ENCODE data around the gene DUSP11.
"Not testable (repeated sequence)": the region's sequence is repeated elsewhere in the genome, so short reads cannot be mapped to it uniquely, and the experiment has no call there.

Gene DUSP11

GRCh38 chr2:73730810-73731209 is 49.1 kb downstream of the DUSP11 start:
- no peaks in the 10 kb centered on the region for H3K9me2 ChIP-seq (replicated peaks; ENCODE audit: insufficient read depth, low read length)
- no peak overlapping the region for H2AFZ ChIP-seq (ENCODE audit: low read depth, low read length, severe bottlenecking)
- H3K27me3 ChIP-seq (ENCODE audit: low read length), result no peaks in the 10 kb centered on the region
- H3K9ac ChIP-seq (ENCODE audit: low read length), result no peak overlapping the region
- peaks cover 7% of the 10 kb centered on the region for H3K79me2 ChIP-seq (ENCODE audit: insufficient read depth, low read length)
- H3K36me3 ChIP-seq (ENCODE audit: low read length), result peaks cover 28% of the 10 kb centered on the region; the same call in 1 of the 2 replicates
- H3K27ac ChIP-seq (ENCODE audit: low read depth, low read length), result no peak overlapping the region
- H3K4me2 ChIP-seq (ENCODE audit: low read depth, low read length, poor library complexity, severe bottlenecking), result no peak overlapping the region
- H3K9me3 ChIP-seq (ENCODE audit: insufficient read depth, low read length), result no peaks in the 10 kb centered on the region
- H3F3A ChIP-seq (ENCODE audit: insufficient read depth), result peaks cover 8% of the 10 kb centered on the region; the same call in 1 of the 2 replicates
- H3K4me3 ChIP-seq (ENCODE audit: insufficient read depth, low read length, poor library complexity, severe bottlenecking), result no peak overlapping the region
- TF ChIP-seq, protein P1, sequence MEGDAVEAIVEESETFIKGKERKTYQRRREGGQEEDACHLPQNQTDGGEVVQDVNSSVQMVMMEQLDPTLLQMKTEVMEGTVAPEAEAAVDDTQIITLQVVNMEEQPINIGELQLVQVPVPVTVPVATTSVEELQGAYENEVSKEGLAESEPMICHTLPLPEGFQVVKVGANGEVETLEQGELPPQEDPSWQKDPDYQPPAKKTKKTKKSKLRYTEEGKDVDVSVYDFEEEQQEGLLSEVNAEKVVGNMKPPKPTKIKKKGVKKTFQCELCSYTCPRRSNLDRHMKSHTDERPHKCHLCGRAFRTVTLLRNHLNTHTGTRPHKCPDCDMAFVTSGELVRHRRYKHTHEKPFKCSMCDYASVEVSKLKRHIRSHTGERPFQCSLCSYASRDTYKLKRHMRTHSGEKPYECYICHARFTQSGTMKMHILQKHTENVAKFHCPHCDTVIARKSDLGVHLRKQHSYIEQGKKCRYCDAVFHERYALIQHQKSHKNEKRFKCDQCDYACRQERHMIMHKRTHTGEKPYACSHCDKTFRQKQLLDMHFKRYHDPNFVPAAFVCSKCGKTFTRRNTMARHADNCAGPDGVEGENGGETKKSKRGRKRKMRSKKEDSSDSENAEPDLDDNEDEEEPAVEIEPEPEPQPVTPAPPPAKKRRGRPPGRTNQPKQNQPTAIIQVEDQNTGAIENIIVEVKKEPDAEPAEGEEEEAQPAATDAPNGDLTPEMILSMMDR (IDR thresholded peaks at IDR 0.05; ENCODE audit: insufficient read depth, low read length, poor library complexity, severe bottlenecking), result no peak
- TF ChIP-seq EZH2phosphoT487 (conservative IDR thresholded peaks at IDR 0.05; ENCODE audit: low read length), result no peak
- H4K20me1 ChIP-seq (ENCODE audit: low read depth, low read length), result peaks cover under 1% of the 10 kb centered on the region; the same call in 1 of the 2 replicates

DNA sequence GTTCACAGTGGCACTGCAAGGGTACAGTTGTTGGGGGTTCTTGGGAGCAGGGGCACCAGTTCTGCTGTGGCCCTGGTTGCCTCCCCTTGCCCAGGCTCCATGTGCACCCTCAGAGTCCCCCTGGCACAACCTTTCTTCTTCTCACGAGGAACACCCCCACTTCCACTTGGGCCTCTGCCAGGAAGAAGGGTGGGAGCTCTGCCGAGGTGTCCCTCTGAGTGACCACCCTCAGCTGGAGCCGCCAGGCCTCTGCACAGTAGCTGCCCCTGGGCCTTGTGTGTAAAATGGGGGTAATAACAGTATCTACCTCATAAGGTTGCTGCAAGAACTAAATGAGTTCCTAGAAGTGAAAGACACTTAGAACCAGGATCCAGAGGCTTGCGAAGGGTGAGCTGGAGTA is 51.2 kb downstream of the DUSP11 start:
- Histone ChIP-seq H3K27me3 (ENCODE audit: low read length) (no peaks in the 10 kb centered on the region), H3K27ac (ENCODE audit: low read depth, low read length) (no peak overlapping the region), H3K9ac (ENCODE audit: low read length) (no peak overlapping the region), H3K36me3 (ENCODE audit: low read length) (peaks cover 25% of the 10 kb centered on the region; the same call in 1 of the 2 replicates), H3K9me3 (ENCODE audit: insufficient read depth, low read length) (no peaks in the 10 kb centered on the region), H3K9me2 (replicated peaks; ENCODE audit: insufficient read depth, low read length) (no peaks in the 10 kb centered on the region), H3K79me2 (ENCODE audit: insufficient read depth, low read length) (no peaks in the 10 kb centered on the region), H3K4me3 (ENCODE audit: insufficient read depth, low read length, poor library complexity, severe bottlenecking) (no peak overlapping the region), H3F3A (ENCODE audit: insufficient read depth) (peaks cover 8% of the 10 kb centered on the region; the same call in 1 of the 2 replicates), H3K4me2 (ENCODE audit: low read depth, low read length, poor library complexity, severe bottlenecking) (no peak overlapping the region), H4K20me1 (ENCODE audit: low read depth, low read length) (no peaks in the 10 kb centered on the region), H2AFZ (ENCODE audit: low read depth, low read length, severe bottlenecking) (no peak overlapping the region)
- no peak for TF ChIP-seq EZH2phosphoT487 (conservative IDR thresholded peaks at IDR 0.05; ENCODE audit: low read length)
- TF ChIP-seq, protein P1 (IDR thresholded peaks at IDR 0.05; ENCODE audit: insufficient read depth, low read length, poor library complexity, severe bottlenecking), result no peak

- H3K36me3 ChIP-seq (ENCODE audit: low read length), result peaks cover 23% of the 10 kb centered on the region; the same call in 1 of the 2 replicates
- no peak overlapping the region for H3K9ac ChIP-seq (ENCODE audit: low read length)
- H3K79me2 ChIP-seq (ENCODE audit: insufficient read depth, low read length), result no peaks in the 10 kb centered on the region
- no peaks in the 10 kb centered on the region for H3K9me2 ChIP-seq (replicated peaks; ENCODE audit: insufficient read depth, low read length)
- no peak overlapping the region for H3K4me2 ChIP-seq (ENCODE audit: low read depth, low read length, poor library complexity, severe bottlenecking)
- peaks cover 8% of the 10 kb centered on the region; the same call in 1 of the 2 replicates for H3F3A ChIP-seq (ENCODE audit: insufficient read depth)
- H3K27me3 ChIP-seq (ENCODE audit: low read length), result no peaks in the 10 kb centered on the region
- no peaks in the 10 kb centered on the region for H4K20me1 ChIP-seq (ENCODE audit: low read depth, low read length)
- no peak overlapping the region for H2AFZ ChIP-seq (ENCODE audit: low read depth, low read length, severe bottlenecking)
- no peaks in the 10 kb centered on the region for H3K9me3 ChIP-seq (ENCODE audit: insufficient read depth, low read length)
- no peak for TF ChIP-seq EZH2phosphoT487 (conservative IDR thresholded peaks at IDR 0.05; ENCODE audit: low read length)
- TF ChIP-seq, protein P1 (IDR thresholded peaks at IDR 0.05; ENCODE audit: insufficient read depth, low read length, poor library complexity, severe bottlenecking), result no peak
- H3K4me3 ChIP-seq (ENCODE audit: insufficient read depth, low read length, poor library complexity, severe bottlenecking), result no peak overlapping the region
- H3K27ac ChIP-seq (ENCODE audit: low read depth, low read length), result no peak overlapping the region
Measured at GRCh38 chr2:73728043-73728442, 51.9 kb downstream of the DUSP11 start.

DNA sequence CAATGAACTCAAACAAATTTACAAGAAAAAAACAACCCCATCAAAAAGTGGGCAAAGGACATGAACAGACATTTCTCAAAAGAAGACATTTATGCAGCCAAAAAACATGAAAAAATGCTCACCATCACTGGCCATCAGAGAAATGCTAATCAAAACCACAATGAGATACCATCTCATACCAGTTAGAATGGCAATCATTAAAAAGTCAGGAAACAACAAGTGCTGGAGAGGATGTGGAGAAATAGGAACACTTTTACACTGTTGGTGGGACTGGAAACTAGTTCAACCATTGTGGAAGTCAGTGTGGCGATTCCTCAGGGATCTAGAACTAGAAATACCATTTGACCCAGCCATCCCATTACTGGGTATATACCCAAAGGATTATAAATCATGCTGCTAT is 53.2 kb downstream of the DUSP11 start:
- not testable (repeated sequence) for H3K9ac ChIP-seq (ENCODE audit: low read length)

More for the DNA sequence above, 53.2 kb downstream of the DUSP11 start:
- H2AFZ ChIP-seq (ENCODE audit: low read depth, low read length, severe bottlenecking); H3K4me3 ChIP-seq (ENCODE audit: insufficient read depth, low read length, poor library complexity, severe bottlenecking); H3K27ac ChIP-seq (ENCODE audit: low read depth, low read length); H3K9me2 ChIP-seq (replicated peaks; ENCODE audit: insufficient read depth, low read length); H3K79me2 ChIP-seq (ENCODE audit: insufficient read depth, low read length); H3K4me2 ChIP-seq (ENCODE audit: low read depth, low read length, poor library complexity, severe bottlenecking); H3K27me3 ChIP-seq (ENCODE audit: low read length); H3F3A ChIP-seq (ENCODE audit: insufficient read depth); H3K9me3 ChIP-seq (ENCODE audit: insufficient read depth, low read length); H4K20me1 ChIP-seq (ENCODE audit: low read depth, low read length): not testable (repeated sequence)
- H3K36me3 ChIP-seq (ENCODE audit: low read length), result peaks cover 17% of the 10 kb centered on the region; the same call in 1 of the 2 replicates
